ENCODE measurements around the gene DROSHA.

DNA sequence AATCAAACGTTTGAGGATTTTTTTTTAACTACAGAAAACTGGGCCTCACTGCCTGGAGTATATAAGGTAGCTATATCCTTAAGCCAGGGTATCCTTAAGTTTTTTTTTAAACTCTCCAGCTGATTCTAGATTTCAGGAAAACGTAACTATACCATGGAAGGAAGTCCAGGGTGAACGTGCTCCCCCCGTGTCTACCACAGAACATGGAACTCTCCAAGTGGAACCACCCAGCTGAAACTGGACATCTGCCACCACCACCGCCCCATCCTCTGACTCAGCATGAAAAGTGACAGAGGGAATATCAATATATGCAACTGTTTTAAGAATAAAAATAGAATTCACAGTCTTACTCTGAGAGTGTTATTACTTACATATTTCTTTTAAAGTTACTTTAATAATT lies 61.3 kb downstream of the DROSHA start:
- no peak for TF ChIP-seq EZH2 (optimal IDR thresholded peaks at IDR 0.05; ENCODE audit: low read depth, low read length)
- TF ChIP-seq CTCF (IDR thresholded peaks at IDR 0.05; ENCODE audit: low read length), result no peak

Measured in MM.1S (cell line).